Right ventricle myocardium superior (tissue), 1 donor: ENCODE data around the gene GYG2. TPM values are rescaled to one million over a fixed set of nuclear protein-coding genes. Genes with fewer than 3 reads are reported as not detected.

Experiments used
- ATAC-seq: fragments of 200-7000 bp; cut with Tn5 transposase; one replicate; pipeline ENCODE4 v1.9.1; 2020; ENCODE audit warnings: mild to moderate bottlenecking; ENCODE audit not compliant: poor library complexity
- DNase-seq: peaks from one replicate; pipeline ENCODE4 v3.0.0-alpha.2; 2020
- intact Hi-C: fragments of 100-400 bp; cut with DNase I; formaldehyde crosslinking; loops from one replicate; pipeline ENCODE4 v1.11.2; 2022
- total RNA-seq: library from RNA; stranded (reverse); fragmentation: NEBNext Ultra II Directional; extraction: Animal tissue kit (Norgen Biotek cat#: 25700); gene quantifications from one replicate; pipeline ENCODE4 v1.2.1, GENCODE V29; 2021
- donor health status: DM: no; HTN: yes; CAD: no; lungs with severe emphysema.

Gene GYG2
- total RNA-seq, 1 donor from 2014 or later = 1.3 TPM

- ATAC-seq (no peak), DNase-seq (no peak)
- intact Hi-C loops = no loop called here
Measured at GRCh38 chrX:2926664-2927275, 98.0 kb downstream of the GYG2 start.

DNA sequence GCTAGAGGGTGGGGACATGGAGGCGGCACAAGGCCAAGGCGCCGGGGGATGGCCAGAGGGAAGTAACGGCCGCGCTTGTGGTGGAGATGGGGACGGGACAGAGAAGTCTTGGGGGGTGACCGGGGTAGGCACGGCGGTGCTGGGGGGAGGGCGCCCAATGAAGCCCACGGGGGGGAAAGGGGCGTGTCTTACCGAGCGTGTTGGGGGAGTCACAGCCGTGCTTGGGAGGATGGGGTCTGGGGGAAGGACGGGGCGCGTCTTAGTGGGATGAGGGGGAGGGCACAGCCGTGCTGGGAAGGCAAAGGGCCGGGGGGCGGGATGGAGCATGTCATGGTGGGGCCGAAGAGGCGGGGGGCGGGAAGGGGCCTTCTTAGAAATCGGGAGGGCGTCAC is 99.5 kb downstream of the GYG2 start:
- intact Hi-C loops = no loop called here
- peak; percentile 72 for DNase-seq
- ATAC-seq = peak; percentile 56

GRCh38 chrX:2928583-2929434 is 100.1 kb downstream of the GYG2 start, which contains the start of gene ARSD:
ARSD (minus strand) TSS chrX:2929339; CDS start chrX:2929275, 64 bp downstream.
- intact Hi-C loops = no loop called here
- DNase-seq = peak; percentile 95
- ATAC-seq = peak; percentile 96

DNA sequence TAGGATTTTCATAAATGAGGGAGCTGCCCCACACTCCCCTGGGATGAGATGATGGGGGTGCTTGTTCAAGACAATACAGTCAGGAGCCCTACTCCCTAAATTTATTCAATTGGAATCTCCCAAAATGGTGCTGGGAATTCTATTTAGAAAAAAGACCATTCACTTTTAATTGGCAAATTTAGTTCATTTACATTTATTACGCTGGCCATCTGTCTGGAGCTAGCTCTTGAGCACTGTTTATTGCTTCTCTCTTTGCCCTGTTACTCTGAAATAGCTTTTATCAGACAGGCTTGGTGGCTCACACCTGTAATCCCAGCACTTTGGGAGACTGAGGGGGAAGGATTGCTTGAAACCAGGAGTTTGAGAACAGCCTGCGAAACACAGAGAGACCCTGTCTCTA is 102.4 kb downstream of the GYG2 start:
- no peak for ATAC-seq
- intact Hi-C loops = no loop called here
- no peak for DNase-seq

- DNase-seq (no peak), ATAC-seq (no peak)
- intact Hi-C loops = no loop called here
Measured at GRCh38 chrX:2931612-2932011, 102.9 kb downstream of the GYG2 start.

Other genes with a start within 250 kb of the GYG2 start
- 310 TPM for gene CD99, start 137.6 kb upstream of the GYG2 start, total RNA-seq
- 0.35 TPM for gene XG, start 76.9 kb upstream of the GYG2 start, total RNA-seq
- gene ARSD, start 100.4 kb downstream of the GYG2 start, total RNA-seq = 5.4 TPM
- gene ARSH, start 177.6 kb downstream of the GYG2 start, total RNA-seq = not detected
- gene ARSF, start 212.5 kb downstream of the GYG2 start, total RNA-seq = not detected